H1 (cell line): ENCODE results near the gene PSME1. TPM values are rescaled to one million over a fixed set of nuclear protein-coding genes. Genes with fewer than 3 reads are reported as not detected.
"Not testable (repeated sequence)": the region's sequence is repeated elsewhere in the genome, so short reads cannot be mapped to it uniquely, and the experiment has no call there.

Source experiments
- CTCF ChIA-PET: fragments of 300-600 bp; sonication (Branson Sonifier 250); formaldehyde crosslinking; loops from one replicate; lab custom pipeline; 2021; ENCODE audit not compliant: partially characterized antibody; lab: Charles Lee
- POLR2A ChIA-PET: fragments of 300-600 bp; sonication (Branson Sonifier 250); formaldehyde crosslinking; loops from one replicate; lab custom pipeline; 2021; ENCODE audit warnings: inconsistent platforms; ENCODE audit not compliant: partially characterized antibody; lab: Charles Lee
- DNase-seq, 2 experiments: peaks; one replicate each; pipeline versions ENCODE4 v3.0.0 to v3.0.0-alpha.2; 2010 to 2022; ENCODE audit warnings: low spot score in 2 of 2, low read depth in 1 of 2, mixed read lengths in 1 of 2
- FAIRE-seq: peaks from 2 replicates; lab custom pipeline; 2011; peaks lifted over from hg19 to GRCh38; lab: Jason Lieb, UNC
- H2AFZ ChIP-seq: 2 replicates; pipeline ENCODE4 v1.8.1; 2012; ENCODE audit warnings: low read length, inconsistent platforms
- H2AK5ac ChIP-seq: 2 replicates; pipeline ENCODE4 v1.6.1; 2013; ENCODE audit warnings: low read depth, low read length
- H2BK120ac ChIP-seq: replicated peaks from 2 replicates; pipeline ENCODE3; 2013; ENCODE audit warnings: low read depth, low read length, inconsistent platforms
- H2BK12ac ChIP-seq: 2 replicates; pipeline ENCODE4 v1.6.1; 2013; ENCODE audit warnings: low read depth, low read length
- H2BK15ac ChIP-seq: 2 replicates; pipeline ENCODE4 v1.6.1; 2013; ENCODE audit warnings: low read length
- H2BK20ac ChIP-seq: 2 replicates; pipeline ENCODE4 v1.6.1; 2013; ENCODE audit warnings: low read length
- H2BK5ac ChIP-seq: 2 replicates; pipeline ENCODE4 v1.6.1; 2013; ENCODE audit warnings: low read depth, low read length
- H3K14ac ChIP-seq: 2 replicates; pipeline ENCODE4 v1.6.1; 2013; ENCODE audit warnings: inconsistent platforms; ENCODE audit not compliant: insufficient read length
- H3K18ac ChIP-seq: 2 replicates; pipeline ENCODE4 v1.6.1; 2013; ENCODE audit warnings: low read length; ENCODE audit errors: extremely low read depth
- H3K23ac ChIP-seq: 2 replicates; pipeline ENCODE4 v1.6.1; 2013; ENCODE audit warnings: inconsistent platforms; ENCODE audit not compliant: insufficient read length
- H3K23me2 ChIP-seq: 2 replicates; pipeline ENCODE4 v1.6.1; 2013; ENCODE audit warnings: low read depth, low read length
- H3K27ac ChIP-seq: 2 replicates; pipeline ENCODE4 v1.6.1; 2011; ENCODE audit warnings: low read depth, low read length, inconsistent platforms
- H3K27me3 ChIP-seq, 4 experiments: replicated peaks in 1 of 4; 1 replicate in 1 of 4; 2 replicates in 3 of 4; pipeline versions ENCODE4 v1.6.1 to v1.8.1; 2011 to 2013; ENCODE audit warnings: low read length in 3 of 4, mild to moderate bottlenecking in 3 of 4, inconsistent platforms in 2 of 4, mixed read lengths in 2 of 4, moderate library complexity in 1 of 4; ENCODE audit not compliant: control insufficient read depth in 3 of 4, insufficient read depth in 3 of 4; ENCODE audit errors: extremely low read depth in 1 of 4
- H3K36me3 ChIP-seq, 4 experiments: 2 replicates each; pipeline versions ENCODE4 v1.6.1 to v1.8.1; 2011 to 2013; ENCODE audit warnings: mild to moderate bottlenecking in 4 of 4, low read length in 3 of 4, moderate library complexity in 2 of 4, control low read depth in 1 of 4, inconsistent platforms in 1 of 4; ENCODE audit not compliant: insufficient read depth in 4 of 4, control insufficient read depth in 2 of 4
- H3K4ac ChIP-seq: replicated peaks from 2 replicates; pipeline ENCODE3; 2013; ENCODE audit warnings: low read length, low read depth, mixed read lengths, inconsistent platforms; ENCODE audit not compliant: insufficient read length
- H3K4me1 ChIP-seq, 4 experiments: replicated peaks in 1 of 4; 1 replicate in 1 of 4; 2 replicates in 3 of 4; pipeline versions ENCODE4 v1.6.1 to v1.8.1; 2011 to 2013; ENCODE audit warnings: low read length in 3 of 4, inconsistent platforms in 2 of 4, mixed read lengths in 1 of 4; ENCODE audit not compliant: insufficient read depth in 4 of 4, control insufficient read depth in 3 of 4
- H3K4me2 ChIP-seq, 2 experiments: 2 replicates each; pipeline versions ENCODE4 v1.6.1 to v1.8.1; 2011 to 2013; ENCODE audit warnings: low read depth in 2 of 2, low read length in 2 of 2, control low read depth in 1 of 2, inconsistent platforms in 1 of 2, mild to moderate bottlenecking in 1 of 2; ENCODE audit not compliant: insufficient read depth in 1 of 2
- H3K4me3 ChIP-seq, 4 experiments: fragments of 200-600, 300-600 bp in 1 of 4; sonication (generic), shearing (Covaris generic), sonication (Bioruptor Twin) in 1 of 4; 2 replicates each; pipeline versions ENCODE4 v1.5.1 to v1.8.1; 2011 to 2016; ENCODE audit warnings: low read length in 4 of 4, low read depth in 3 of 4, control low read depth in 2 of 4, inconsistent platforms in 2 of 4, mild to moderate bottlenecking in 2 of 4, mixed read lengths in 1 of 4, moderate library complexity in 1 of 4; ENCODE audit not compliant: insufficient read depth in 2 of 4; ENCODE audit errors: extremely low read depth in 1 of 4
- H3K56ac ChIP-seq: replicated peaks from 2 replicates; pipeline ENCODE3; 2013; ENCODE audit warnings: low read depth, mild to moderate bottlenecking, mixed read lengths, low read length, inconsistent platforms; ENCODE audit not compliant: insufficient read length
- H3K79me1 ChIP-seq: 2 replicates; pipeline ENCODE4 v1.6.1; 2013; ENCODE audit warnings: low read depth, low read length, control low read depth
- H3K79me2 ChIP-seq, 2 experiments: 2 replicates each; pipeline versions ENCODE4 v1.6.1 to v1.8.1; 2012 to 2013; ENCODE audit warnings: low read length in 2 of 2, mild to moderate bottlenecking in 2 of 2, inconsistent platforms in 1 of 2; ENCODE audit not compliant: insufficient read depth in 2 of 2, control insufficient read depth in 1 of 2
- H3K9ac ChIP-seq, 4 experiments: replicated peaks in 1 of 4; 1 replicate in 1 of 4; 2 replicates in 3 of 4; pipeline versions ENCODE4 v1.6.1 to v1.8.1; 2011 to 2013; ENCODE audit warnings: low read depth in 3 of 4, low read length in 3 of 4, control low read depth in 2 of 4, mild to moderate bottlenecking in 2 of 4, moderate library complexity in 2 of 4, inconsistent platforms in 1 of 4; ENCODE audit errors: extremely low read depth in 1 of 4
- H3K9me3 ChIP-seq, 2 experiments: 2 replicates each; pipeline versions ENCODE4 v1.6.1 to v1.8.1; 2012 to 2013; ENCODE audit warnings: mild to moderate bottlenecking in 2 of 2, moderate library complexity in 2 of 2, control low read depth in 1 of 2, inconsistent platforms in 1 of 2, low read depth in 1 of 2, low read length in 1 of 2, mixed read lengths in 1 of 2; ENCODE audit not compliant: insufficient read depth in 2 of 2
- H4K20me1 ChIP-seq, 2 experiments: replicated peaks in 1 of 2; 2 replicates each; pipeline versions ENCODE3 to v1.8.1; 2011 to 2013; ENCODE audit warnings: inconsistent platforms in 2 of 2, low read length in 2 of 2, mild to moderate bottlenecking in 1 of 2; ENCODE audit not compliant: insufficient read depth in 2 of 2, control insufficient read depth in 1 of 2
- H4K5ac ChIP-seq: 2 replicates; pipeline ENCODE4 v1.6.1; 2013; ENCODE audit warnings: low read length, low read depth, mixed read lengths, inconsistent platforms; ENCODE audit not compliant: insufficient read length
- H4K8ac ChIP-seq: 2 replicates; pipeline ENCODE4 v1.8.0; 2013; ENCODE audit warnings: mild to moderate bottlenecking, moderate library complexity, low read length, inconsistent platforms; ENCODE audit not compliant: insufficient read depth; ENCODE audit errors: extremely low read depth
- H4K91ac ChIP-seq: replicated peaks from 2 replicates; pipeline ENCODE3; 2013; ENCODE audit warnings: low read length, mixed read lengths, inconsistent platforms; ENCODE audit not compliant: insufficient read length
- WGBS, 2 experiments: shearing (Covaris generic) in 1 of 2; methylation state at CpG; one replicate each; pipeline versions ENCODE4 v1.1.6 to v1.1.7; 2013 to 2015; ENCODE audit warnings: low lambda C conversion rate in 2 of 2, mixed read lengths in 2 of 2, inconsistent platforms in 1 of 2, low coverage in 1 of 2, missing lambda C conversion rate in 1 of 2; ENCODE audit not compliant: insufficient replicate concordance in 2 of 2, insufficient coverage in 1 of 2, insufficient read length in 1 of 2; ENCODE audit errors: extremely low coverage in 1 of 2, missing lambda C conversion rate in 1 of 2; 5-methylcytosine and 5-hydroxymethylcytosine counted together
- polyA plus RNA-seq, 7 experiments: library from polyadenylated mRNA; depleted of rRNA in 3 of 7; stranded (reverse) in 5 of 7; unstranded in 2 of 7; fragments of >200 nt in 5 of 7; fragments of 200-250 nt in 2 of 7; gene quantifications; 1 replicate in 5 of 7; 2 replicates in 1 of 7; 4 replicates in 1 of 7; pipeline versions ENCODE4 v1.2.1 to v1.2.3, GENCODE V29; 2011 to 2013; ENCODE audit warnings: missing spikeins in 2 of 7, mixed read lengths in 2 of 7
- total RNA-seq: library from RNA; stranded (reverse); fragmentation: NEBNext Ultra II Directional; extraction: Animal tissue kit (Norgen Biotek cat#: 25700); gene quantifications from 2 replicates; pipeline ENCODE4 v1.2.1, GENCODE V29; 2021

The PSME1 gene
- total and polyA plus RNA-seq, 2 of the 8 experiments (the other 6 are each of a cell fraction or from before 2014, with no cell fraction given): 74.9 to 85.9 TPM

DNA sequence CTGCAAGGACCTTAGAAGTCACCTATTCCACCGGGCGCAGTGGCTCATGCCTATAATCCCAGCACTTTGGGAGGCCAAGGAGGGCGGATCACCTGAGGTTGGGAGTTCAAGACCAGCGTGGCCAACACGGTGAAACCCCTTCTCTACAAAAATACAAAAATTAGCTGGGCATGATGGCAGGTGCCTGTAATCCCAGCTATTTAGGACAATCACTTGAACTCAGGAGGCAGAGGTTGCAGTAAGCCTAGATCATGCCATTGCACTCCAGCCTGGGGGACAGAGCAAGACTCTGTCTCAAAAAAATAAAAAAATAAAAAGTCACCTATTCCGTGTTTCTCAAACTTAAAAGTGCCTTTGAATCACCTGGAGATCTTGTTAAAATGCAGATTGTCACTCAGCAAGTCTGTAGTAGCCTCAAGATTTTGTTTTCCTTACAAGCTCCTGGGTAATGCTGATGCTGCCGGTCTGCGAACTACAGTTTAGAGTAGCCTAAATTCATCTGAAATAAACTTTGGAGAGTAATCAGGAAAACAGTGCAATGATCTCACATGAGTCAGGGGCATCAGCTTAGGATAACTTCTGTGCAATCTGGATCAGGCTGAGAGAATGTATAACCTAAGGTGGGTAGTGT is 30.3 kb upstream of the PSME1 start:
- H2BK5ac ChIP-seq, H2AK5ac ChIP-seq, H3K79me1 ChIP-seq, FAIRE-seq, H3K14ac ChIP-seq, H4K5ac ChIP-seq, H3K27ac ChIP-seq, H2BK120ac ChIP-seq, DNase-seq, H3K27me3 ChIP-seq, H3K18ac ChIP-seq, H3K4me3 ChIP-seq, H3K23me2 ChIP-seq, H3K23ac ChIP-seq, H3K79me2 ChIP-seq, H2BK12ac ChIP-seq, H3K4me1 ChIP-seq, H3K4me2 ChIP-seq, H3K56ac ChIP-seq, H4K91ac ChIP-seq, H2AFZ ChIP-seq, H4K20me1 ChIP-seq, H4K8ac ChIP-seq, H3K9me3 ChIP-seq, H2BK20ac ChIP-seq, H2BK15ac ChIP-seq, H3K4ac ChIP-seq: not testable (repeated sequence)
- ChIA-PET CTCF (interaction anchor here (0.7 to 12.2 kb wide), 4 partner anchors 12 to 48 kb away, joined by 3 to 160 read pairs (median 72); partner anchors contain the start of gene PCK2), POLR2A (interaction anchor here (0.8 to 23.9 kb wide), 17 partner anchors 11 to 567 kb away, joined by 3 to 626 read pairs (median 5); partner anchors contain the start of genes CPNE6, DCAF11, EMC9 and IRF9)
- peaks cover 0 to 40% (median 26%) of the 10 kb centered on the region in 4 experiments; a peak in 7 of 8 replicates for H3K36me3 ChIP-seq
- peak overlapping the region in 1 of 4 experiments; percentile 10; a peak in 1 of 7 replicates for H3K9ac ChIP-seq
- WGBS, 2 experiments: 85% methylated on average over 8 of the region's 8 CpGs; no CpG with 5 or more reads in 1 of the 2 experiments
